Colon (tissue), 2 donors: ENCODE measurements around the gene SELENON.

Experiments used
- FAIRE-seq: peaks from 2 replicates; lab custom pipeline; 2012; peaks lifted over from hg19 to GRCh38; lab: Jason Lieb, UNC
- donor health status: control.
- donor health status: control.

Gene SELENON

GRCh38 chr1:25864434-25864833 lies 64.4 kb downstream of the SELENON start:
- FAIRE-seq: no peak

GRCh38 chr1:25866288-25866687 lies 66.3 kb downstream of the SELENON start:
- FAIRE-seq: no peak

GRCh38 chr1:25867210-25867991 lies 67.4 kb downstream of the SELENON start:
- no peak for FAIRE-seq
